ENCODE data around the gene HBD. TPM values are rescaled to one million over a fixed set of nuclear protein-coding genes. Genes with fewer than 3 reads are reported as not detected.

The HBD gene
- total and polyA plus RNA-seq, 2 donors from 2014 or later: 1.3 to 5.6 TPM

DNA sequence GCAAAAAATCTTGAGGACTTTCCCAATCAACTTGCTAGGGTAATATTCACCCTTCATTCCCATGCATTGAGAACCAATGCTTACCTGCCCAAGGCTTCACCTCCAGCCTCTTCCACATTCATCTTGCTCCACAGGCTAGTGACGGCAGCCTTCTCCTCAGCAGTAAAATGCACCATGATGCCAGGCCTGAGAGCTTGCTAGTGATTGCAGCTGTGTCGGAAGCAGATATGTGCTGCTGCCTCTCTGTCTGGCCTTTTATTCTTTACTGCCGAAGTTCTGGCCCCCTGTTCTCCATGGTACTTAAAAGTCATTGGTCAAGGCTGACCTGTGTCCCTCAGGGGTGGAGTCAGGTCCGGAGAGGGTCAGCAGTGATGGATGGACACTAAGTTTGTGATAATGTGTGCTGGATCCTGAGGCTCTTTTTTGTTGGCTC, 35.4 kb upstream of the HBD start, which contains the start of gene HBE1:
Gene HBE1 (minus strand): TSS at position 231 of the 433 bp plus-strand sequence. CDS start 55 bp downstream, at position 176.
- H3K36me3 ChIP-seq (ENCODE audit: control insufficient read depth in 2 of 3, insufficient read depth in 3 of 3, low read length in 3 of 3): no peaks in the 10 kb centered on the region
- no peaks in the 10 kb centered on the region for H3K27me3 ChIP-seq (ENCODE audit: control insufficient read depth, insufficient read depth, low read length)
- no peaks in the 10 kb centered on the region for H3K4me1 ChIP-seq (ENCODE audit: control insufficient read depth in 2 of 3, insufficient read depth in 2 of 3, low read depth in 1 of 3, low read length in 3 of 3)
- intact Hi-C loops (cut with DNase I): no loop called here
- H3K4me3 ChIP-seq (ENCODE audit: low read length in 3 of 3): no peak within 1 kb of the TSS
- TF ChIP-seq, protein P1, sequence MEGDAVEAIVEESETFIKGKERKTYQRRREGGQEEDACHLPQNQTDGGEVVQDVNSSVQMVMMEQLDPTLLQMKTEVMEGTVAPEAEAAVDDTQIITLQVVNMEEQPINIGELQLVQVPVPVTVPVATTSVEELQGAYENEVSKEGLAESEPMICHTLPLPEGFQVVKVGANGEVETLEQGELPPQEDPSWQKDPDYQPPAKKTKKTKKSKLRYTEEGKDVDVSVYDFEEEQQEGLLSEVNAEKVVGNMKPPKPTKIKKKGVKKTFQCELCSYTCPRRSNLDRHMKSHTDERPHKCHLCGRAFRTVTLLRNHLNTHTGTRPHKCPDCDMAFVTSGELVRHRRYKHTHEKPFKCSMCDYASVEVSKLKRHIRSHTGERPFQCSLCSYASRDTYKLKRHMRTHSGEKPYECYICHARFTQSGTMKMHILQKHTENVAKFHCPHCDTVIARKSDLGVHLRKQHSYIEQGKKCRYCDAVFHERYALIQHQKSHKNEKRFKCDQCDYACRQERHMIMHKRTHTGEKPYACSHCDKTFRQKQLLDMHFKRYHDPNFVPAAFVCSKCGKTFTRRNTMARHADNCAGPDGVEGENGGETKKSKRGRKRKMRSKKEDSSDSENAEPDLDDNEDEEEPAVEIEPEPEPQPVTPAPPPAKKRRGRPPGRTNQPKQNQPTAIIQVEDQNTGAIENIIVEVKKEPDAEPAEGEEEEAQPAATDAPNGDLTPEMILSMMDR (IDR thresholded peaks at IDR 0.05; ENCODE audit: borderline replicate concordance, extremely low read depth, insufficient read depth): no peak
- FAIRE-seq (no peak), DNase-seq (no peak)
- H3K9ac ChIP-seq (ENCODE audit: low read length in 3 of 3): no peak within 1 kb of the TSS
- no peak within 1 kb of the TSS for H3K27ac ChIP-seq (ENCODE audit: low read depth in 2 of 2, low read length in 2 of 2)
- no peaks in the 10 kb centered on the region for H3K9me3 ChIP-seq (ENCODE audit: control insufficient read depth in 2 of 3, insufficient read depth in 1 of 3, low read length in 3 of 3)

DNA sequence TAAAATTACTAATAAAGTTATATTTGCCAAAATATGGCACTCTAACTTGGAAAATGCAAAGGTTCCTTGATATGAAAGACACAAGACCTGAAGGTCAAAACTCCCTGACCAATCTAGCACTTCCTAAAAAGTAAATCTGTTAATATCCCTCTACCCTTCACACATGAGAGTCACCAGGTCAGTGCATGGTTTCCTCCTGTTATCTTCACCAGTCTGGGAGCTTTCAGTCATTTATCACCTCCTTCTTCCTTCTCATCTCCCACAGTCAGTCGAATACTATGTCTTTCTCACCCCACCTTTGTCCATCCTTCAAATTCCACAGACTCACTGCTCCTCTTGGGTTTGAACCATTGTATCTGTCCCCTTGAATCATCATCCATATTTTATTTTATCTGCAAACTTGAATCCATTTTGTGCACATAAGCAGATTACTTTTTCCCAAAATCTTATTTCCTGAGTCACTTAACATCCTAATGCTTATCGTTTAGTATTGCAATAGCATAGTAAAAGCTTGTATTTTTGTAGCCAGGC, 32.8 kb upstream of the HBD start:
- Histone ChIP-seq H3K4me3 (ENCODE audit: low read length in 3 of 3) (no peak overlapping the region), H3K9ac (ENCODE audit: low read length in 3 of 3) (no peak overlapping the region), H3K27me3 (ENCODE audit: control insufficient read depth, insufficient read depth, low read length) (no peaks in the 10 kb centered on the region), H3K4me1 (ENCODE audit: control insufficient read depth in 2 of 3, insufficient read depth in 2 of 3, low read depth in 1 of 3, low read length in 3 of 3) (no peaks in the 10 kb centered on the region), H3K36me3 (ENCODE audit: control insufficient read depth in 2 of 3, insufficient read depth in 3 of 3, low read length in 3 of 3) (no peaks in the 10 kb centered on the region), H3K9me3 (ENCODE audit: control insufficient read depth in 2 of 3, insufficient read depth in 1 of 3, low read length in 3 of 3) (no peaks in the 10 kb centered on the region), H3K27ac (ENCODE audit: low read depth in 2 of 2, low read length in 2 of 2) (no peak overlapping the region)
- FAIRE-seq (no peak), DNase-seq (no peak)
- intact Hi-C loops (cut with DNase I): no loop called here
- TF ChIP-seq, protein P1 (IDR thresholded peaks at IDR 0.05; ENCODE audit: borderline replicate concordance, extremely low read depth, insufficient read depth): no peak

DNA sequence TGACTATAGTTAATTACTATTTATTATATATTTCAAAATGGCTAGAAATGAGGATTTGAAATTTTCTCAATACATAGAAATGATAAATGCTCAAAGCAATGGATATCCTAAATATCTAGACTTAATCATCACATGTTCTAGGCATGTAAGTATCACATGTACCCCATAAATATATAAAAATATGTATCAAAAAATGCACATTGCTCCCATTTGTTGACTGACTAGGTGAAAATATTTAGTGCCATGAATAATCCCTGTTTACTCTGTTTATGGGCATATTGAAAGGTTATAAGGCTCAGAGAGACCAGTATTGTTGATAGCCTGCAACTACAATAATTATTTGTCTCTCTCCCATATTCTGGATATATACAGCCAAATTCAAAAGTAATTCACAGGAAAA, 32.3 kb upstream of the HBD start:
- no peaks in the 10 kb centered on the region for H3K27me3 ChIP-seq (ENCODE audit: control insufficient read depth, insufficient read depth, low read length)
- H3K9me3 ChIP-seq (ENCODE audit: control insufficient read depth in 2 of 3, insufficient read depth in 1 of 3, low read length in 3 of 3): no peaks in the 10 kb centered on the region
- TF ChIP-seq, protein P1 (IDR thresholded peaks at IDR 0.05; ENCODE audit: borderline replicate concordance, extremely low read depth, insufficient read depth): no peak
- no peak overlapping the region for H3K4me3 ChIP-seq (ENCODE audit: low read length in 3 of 3)
- no peak overlapping the region for H3K27ac ChIP-seq (ENCODE audit: low read depth in 2 of 2, low read length in 2 of 2)
- DNase-seq (no peak), FAIRE-seq (no peak)
- no peaks in the 10 kb centered on the region for H3K4me1 ChIP-seq (ENCODE audit: control insufficient read depth in 2 of 3, insufficient read depth in 2 of 3, low read depth in 1 of 3, low read length in 3 of 3)
- H3K36me3 ChIP-seq (ENCODE audit: control insufficient read depth in 2 of 3, insufficient read depth in 3 of 3, low read length in 3 of 3): no peaks in the 10 kb centered on the region
- H3K9ac ChIP-seq (ENCODE audit: low read length in 3 of 3): no peak overlapping the region
- intact Hi-C loops (cut with DNase I): no loop called here

DNA sequence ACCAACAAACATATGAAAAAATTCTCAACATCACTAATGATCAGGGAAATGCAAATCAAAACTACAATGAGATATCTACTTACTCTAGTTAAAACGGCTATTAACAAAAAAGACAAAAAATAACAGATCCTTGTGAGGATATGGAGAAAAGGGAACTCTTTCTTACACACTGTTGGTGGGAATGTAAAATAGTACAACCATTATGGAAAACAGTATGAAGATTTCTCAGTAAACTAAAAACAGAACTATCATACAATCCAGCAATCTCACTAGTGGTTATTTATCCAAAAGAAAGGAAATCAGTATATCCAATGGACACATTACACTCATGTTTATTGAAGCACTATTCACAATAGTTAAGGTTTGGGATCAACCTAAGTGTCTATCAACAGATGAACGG, 31.5 kb upstream of the HBD start:
- intact Hi-C loops (cut with DNase I): no loop called here
- no peak overlapping the region for H3K9ac ChIP-seq (ENCODE audit: low read length in 3 of 3)
- no peaks in the 10 kb centered on the region for H3K4me1 ChIP-seq (ENCODE audit: control insufficient read depth in 2 of 3, insufficient read depth in 2 of 3, low read depth in 1 of 3, low read length in 3 of 3)
- no peak overlapping the region for H3K4me3 ChIP-seq (ENCODE audit: low read length in 3 of 3)
- H3K36me3 ChIP-seq (ENCODE audit: control insufficient read depth in 2 of 3, insufficient read depth in 3 of 3, low read length in 3 of 3): no peaks in the 10 kb centered on the region
- TF ChIP-seq, protein P1 (IDR thresholded peaks at IDR 0.05; ENCODE audit: borderline replicate concordance, extremely low read depth, insufficient read depth): no peak
- H3K27me3 ChIP-seq (ENCODE audit: control insufficient read depth, insufficient read depth, low read length): no peaks in the 10 kb centered on the region
- no peak for DNase-seq
- FAIRE-seq: no peak
- no peaks in the 10 kb centered on the region for H3K9me3 ChIP-seq (ENCODE audit: control insufficient read depth in 2 of 3, insufficient read depth in 1 of 3, low read length in 3 of 3)
- no peak overlapping the region for H3K27ac ChIP-seq (ENCODE audit: low read depth in 2 of 2, low read length in 2 of 2)

Data from kidney (tissue), 14 donors.